MCF 10A (cell line): Measurements from ENCODE around the gene HSD17B3. TPM values are rescaled to one million over a fixed set of nuclear protein-coding genes. Genes with fewer than 3 reads are reported as not detected.

Experiments used
- BruUV-seq: library from RNA; stranded (reverse); fragments of 400-500 nt; replicated peaks from 2 replicates; lab custom pipeline; 2021; lab: Mats Ljungman, UMichigan
- CTCF ChIA-PET: fragments of 300-600 bp; sonication (Branson Sonifier 250); formaldehyde crosslinking; extraction: SDS; loops from one replicate; lab custom pipeline; 2021; ENCODE audit warnings: antibody characterized with exemption, inconsistent platforms; lab: Yijun Ruan, JAX
- POLR2A ChIA-PET: fragments of 300-600, 350-650 bp; sonication (Branson Sonifier 250); formaldehyde crosslinking; extraction: SDS; loops from one replicate; lab custom pipeline; 2020; ENCODE audit warnings: antibody characterized with exemption, inconsistent platforms; lab: Yijun Ruan, JAX
- DNase-seq: peaks from one replicate; pipeline ENCODE4 v3.0.0-alpha.2; 2018; ENCODE audit not compliant: unreplicated experiment
- H3K27ac Mint-ChIP-seq: one replicate; pipeline ENCODE4 v1.8.0; 2022; ENCODE audit warnings: mild to moderate bottlenecking, low read depth, mixed read lengths; ENCODE audit not compliant: unreplicated experiment
- H3K27me3 Mint-ChIP-seq: one replicate; pipeline ENCODE4 v1.8.0; 2022; ENCODE audit warnings: mixed read lengths; ENCODE audit not compliant: insufficient read depth, unreplicated experiment
- H3K36me3 Mint-ChIP-seq: one replicate; pipeline ENCODE4 v1.8.0; 2022; ENCODE audit warnings: mild to moderate bottlenecking, moderate library complexity, mixed read lengths; ENCODE audit not compliant: insufficient read depth, unreplicated experiment
- H3K4me1 Mint-ChIP-seq: one replicate; pipeline ENCODE4 v1.8.0; 2022; ENCODE audit warnings: mixed read lengths; ENCODE audit not compliant: insufficient read depth, unreplicated experiment
- H3K4me3 Mint-ChIP-seq: one replicate; pipeline ENCODE4 v1.8.0; 2022; ENCODE audit warnings: mild to moderate bottlenecking, moderate library complexity, mixed read lengths; ENCODE audit not compliant: unreplicated experiment
- H3K9me3 Mint-ChIP-seq: one replicate; pipeline ENCODE4 v1.8.0; 2022; ENCODE audit warnings: mixed read lengths; ENCODE audit not compliant: unreplicated experiment
- CTCF ChIP-seq: fragments of 200-600 bp; IDR thresholded peaks from one replicate; pipeline ENCODE4 v1.8.0; 2022; ENCODE audit warnings: antibody characterized with exemption, mild to moderate bottlenecking; ENCODE audit not compliant: unreplicated experiment
- intact Hi-C: fragments of 100-400 bp; cut with micrococcal nuclease; formaldehyde crosslinking; loops from 2 replicates; pipeline ENCODE4 v1.14.1; 2022
- total RNA-seq: library from RNA; stranded (reverse); gene quantifications from 2 replicates; pipeline ENCODE4 v1.2.3, GENCODE V29; 2022

Gene HSD17B3
- total RNA-seq, 1 experiment from 2014 or later: not detected

- Mint-ChIP-seq H3K9me3 (no peaks in the 10 kb centered on the region), H3K27me3 (no peaks in the 10 kb centered on the region), H3K27ac (no peak overlapping the region), H3K4me1 (peaks cover 4% of the 10 kb centered on the region), H3K36me3 (no peaks in the 10 kb centered on the region), H3K4me3 (peak overlapping the region; percentile 59)
- DNase-seq: peak; percentile 87
- intact Hi-C loops: no loop called here
- no TSS peak for BruUV-seq
- CTCF ChIA-PET: interaction anchor here (0.7 kb wide), 1 partner anchor 166 kb away, joined by 3 read pairs; no protein-coding TSS in a partner anchor
- TF ChIP-seq CTCF: no peak
- POLR2A ChIA-PET: interaction anchor here (0.6 kb wide), 1 partner anchor 376 kb away, joined by 3 read pairs; no protein-coding TSS in a partner anchor
These were observed 45.2 kb downstream of the HSD17B3 start for GRCh38 chr9:96256800-96257199.

- Mint-ChIP-seq H3K27me3 (peaks cover 8% of the 10 kb centered on the region), H3K4me1 (peaks cover 14% of the 10 kb centered on the region), H3K4me3 (no peak overlapping the region), H3K9me3 (peaks cover 6% of the 10 kb centered on the region), H3K36me3 (no peaks in the 10 kb centered on the region), H3K27ac (no peak overlapping the region)
- POLR2A ChIA-PET: interaction anchor here (1.5 kb wide), 1 partner anchor 9 kb away, joined by 4 read pairs; no protein-coding TSS in a partner anchor
- CTCF ChIA-PET: interaction anchor here (0.7 to 1.8 kb wide), 2 partner anchors 24 to 61 kb away, joined by 3 to 4 read pairs; no protein-coding TSS in a partner anchor
- no TSS peak for BruUV-seq
- DNase-seq: no peak
- no peak for TF ChIP-seq CTCF
- intact Hi-C loops: no loop called here
These were observed 46.3 kb downstream of the HSD17B3 start for GRCh38 chr9:96255698-96256097.

- ChIA-PET CTCF (interaction anchor here (0.7 to 1.0 kb wide), 4 partner anchors 15 to 74 kb away, joined by 3 to 5 read pairs (median 3); no protein-coding TSS in a partner anchor), POLR2A (no interaction called here)
- H3K27me3 Mint-ChIP-seq: peaks cover 34% of the 10 kb centered on the region
- no peak overlapping the region for H3K27ac Mint-ChIP-seq
- peak; percentile 67 for DNase-seq
- peaks cover 7% of the 10 kb centered on the region for H3K9me3 Mint-ChIP-seq
- intact Hi-C loops: no loop called here
- no peaks in the 10 kb centered on the region for H3K36me3 Mint-ChIP-seq
- no peak overlapping the region for H3K4me3 Mint-ChIP-seq
- no TSS peak for BruUV-seq
- TF ChIP-seq CTCF: no peak
- H3K4me1 Mint-ChIP-seq: peaks cover 14% of the 10 kb centered on the region
These were observed 48.8 kb downstream of the HSD17B3 start for GRCh38 chr9:96253059-96253696.

- no TSS peak for BruUV-seq
- peaks cover 7% of the 10 kb centered on the region for H3K9me3 Mint-ChIP-seq
- peak; percentile 63 for DNase-seq
- TF ChIP-seq CTCF: no peak
- H3K27ac Mint-ChIP-seq: no peak overlapping the region
- intact Hi-C loops: no loop called here
- H3K4me3 Mint-ChIP-seq: no peak overlapping the region
- peaks cover 51% of the 10 kb centered on the region for H3K27me3 Mint-ChIP-seq
- peaks cover 14% of the 10 kb centered on the region for H3K4me1 Mint-ChIP-seq
- ChIA-PET CTCF (no interaction called here), POLR2A (interaction anchor here (1.0 kb wide), 1 partner anchor 14 kb away, joined by 3 read pairs; no protein-coding TSS in a partner anchor)
- H3K36me3 Mint-ChIP-seq: no peaks in the 10 kb centered on the region
These were observed 50.5 kb downstream of the HSD17B3 start for GRCh38 chr9:96251451-96251850.
